GM06990 (cell line): ENCODE measurements around the gene RSRC1.

ENCODE experiments used
- DNase-seq: peaks from one replicate; pipeline ENCODE4 v3.0.0-alpha.2; 2011; ENCODE audit not compliant: insufficient read length; ENCODE audit errors: extremely low read depth
- H3K27me3 ChIP-seq: replicated peaks from 2 replicates; pipeline ENCODE4 v1.6.0; 2011; ENCODE audit warnings: low read length; ENCODE audit not compliant: control insufficient read depth, insufficient read depth
- H3K36me3 ChIP-seq: 2 replicates; pipeline ENCODE4 v1.5.1; 2011; ENCODE audit warnings: low read length; ENCODE audit not compliant: control insufficient read depth, insufficient read depth
- H3K4me3 ChIP-seq: replicated peaks from 2 replicates; pipeline ENCODE4 v1.5.1; 2011; ENCODE audit warnings: low read depth, mild to moderate bottlenecking, control low read depth, low read length
- CTCF ChIP-seq: IDR thresholded peaks from 2 replicates; pipeline ENCODE4 v1.5.1; 2011; ENCODE audit warnings: low read length, control low read depth, mild to moderate bottlenecking, inconsistent platforms; ENCODE audit not compliant: insufficient read depth, poor library complexity, severe bottlenecking

The RSRC1 gene

DNA sequence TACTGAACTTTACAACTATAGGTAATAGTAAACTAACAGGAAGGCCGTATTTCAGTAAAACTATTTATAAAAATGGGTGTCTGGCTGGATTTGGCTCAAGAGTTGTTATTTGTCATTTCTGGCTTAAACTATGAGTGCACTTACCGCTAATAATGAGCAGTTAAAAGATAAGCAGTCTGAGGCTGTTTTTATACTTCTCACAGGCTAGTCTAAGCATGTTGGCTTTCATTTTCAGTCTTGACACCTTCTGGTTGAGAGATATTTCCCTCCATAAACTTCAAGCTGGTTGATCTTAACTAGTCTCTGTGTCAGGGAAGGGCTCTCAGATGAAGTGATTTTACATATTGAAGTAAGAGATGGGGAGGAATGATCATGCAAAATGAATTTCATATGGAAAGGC, 96.1 kb downstream of the RSRC1 start:
- TF ChIP-seq CTCF, result no peak
- Histone ChIP-seq H3K4me3 (no peak overlapping the region), H3K36me3 (no peaks in the 10 kb centered on the region; the same call in 1 of the 2 replicates), H3K27me3 (no peaks in the 10 kb centered on the region)
- DNase-seq, result peak; percentile 16

DNA sequence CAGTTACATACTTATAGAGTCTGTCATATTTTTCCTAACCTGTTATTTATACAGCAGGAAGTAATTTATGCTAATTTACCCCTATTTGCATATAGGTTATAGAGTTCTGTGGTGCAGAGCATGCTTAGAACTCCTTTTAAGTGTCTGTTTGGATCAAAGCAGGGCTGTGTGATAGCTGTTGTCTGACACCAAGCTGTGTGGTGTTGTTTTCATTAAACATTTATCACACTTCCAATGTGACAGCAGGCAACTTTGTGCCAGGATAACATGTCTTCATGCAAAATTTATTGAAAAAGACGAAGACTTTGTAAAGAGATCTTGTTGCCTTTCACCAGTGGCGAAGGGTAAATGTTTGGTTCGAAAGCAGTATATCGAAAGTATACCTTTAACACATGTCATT, 100.2 kb downstream of the RSRC1 start:
- Histone ChIP-seq H3K27me3 (no peaks in the 10 kb centered on the region), H3K4me3 (no peak overlapping the region), H3K36me3 (no peaks in the 10 kb centered on the region; the same call in 1 of the 2 replicates)
- DNase-seq, result no peak
- no peak for TF ChIP-seq CTCF

GRCh38 chr3:158213461-158213860, 103.6 kb downstream of the RSRC1 start:
- H3K27me3 ChIP-seq, result no peaks in the 10 kb centered on the region
- H3K36me3 ChIP-seq, result no peaks in the 10 kb centered on the region; the same call in 1 of the 2 replicates
- no peak for DNase-seq
- TF ChIP-seq CTCF, result no peak
- H3K4me3 ChIP-seq, result no peak overlapping the region

GRCh38 chr3:158217992-158218391, 108.1 kb downstream of the RSRC1 start:
- no peak for DNase-seq
- Histone ChIP-seq H3K27me3 (no peaks in the 10 kb centered on the region), H3K4me3 (no peak overlapping the region), H3K36me3 (no peaks in the 10 kb centered on the region)
- TF ChIP-seq CTCF, result no peak

GRCh38 chr3:158220575-158220974, 110.7 kb downstream of the RSRC1 start:
- no peaks in the 10 kb centered on the region for H3K36me3 ChIP-seq
- no peak for TF ChIP-seq CTCF
- H3K4me3 ChIP-seq, result no peak overlapping the region
- H3K27me3 ChIP-seq, result no peaks in the 10 kb centered on the region
- no peak for DNase-seq

- no peak for DNase-seq
- Histone ChIP-seq H3K4me3 (no peak overlapping the region), H3K36me3 (no peaks in the 10 kb centered on the region), H3K27me3 (no peaks in the 10 kb centered on the region)
- no peak for TF ChIP-seq CTCF
Observed at GRCh38 chr3:158221426-158221825, 111.5 kb downstream of the RSRC1 start.
